ENCODE measurements around the gene GPR34. TPM values are rescaled to one million over a fixed set of nuclear protein-coding genes. Genes with fewer than 3 reads are reported as not detected.
A peak's percentile ranks its signal among the peaks of the same experiment; 100 is the strongest.

GPR34 gene
- total and polyA plus RNA-seq, 2 donors (not counting 1 experiment from before 2014, with no cell fraction given) = 0.21 TPM; not detected in 1

GRCh38 chrX:41707218-41707617 is 18.4 kb downstream of the GPR34 start:
- Histone ChIP-seq H3K79me2 (ENCODE audit: control insufficient read depth, insufficient read depth, low read length) (no peaks in the 10 kb centered on the region), H3K9me3 (ENCODE audit: control extremely low read depth in 1 of 3, control insufficient read depth in 2 of 3, insufficient read depth in 1 of 3, low read length in 2 of 3) (no peaks in the 10 kb centered on the region), H3K27me3 (replicated peaks in 1 of 4; ENCODE audit: control extremely low read depth in 1 of 4, control insufficient read depth in 3 of 4, insufficient read depth in 4 of 4, low read length in 3 of 4) (no peaks in the 10 kb centered on the region), H3K9ac (ENCODE audit: low read length) (no peak overlapping the region), H3K27ac (ENCODE audit: low read length in 2 of 2) (no peak overlapping the region), H3K4me1 (ENCODE audit: control insufficient read depth in 2 of 2, insufficient read depth in 2 of 2, low read length in 2 of 2) (peaks cover 43 to 48% of the 10 kb centered on the region in 2 donors), H2AFZ (ENCODE audit: insufficient read depth, low read depth, low read length, poor library complexity, severe bottlenecking) (no peak overlapping the region), H3K4me2 (replicated peaks; ENCODE audit: low read depth, low read length, poor library complexity, severe bottlenecking) (peak overlapping the region; percentile 9), H3K36me3 (replicated peaks in 1 of 2; ENCODE audit: control extremely low read depth in 1 of 2, control insufficient read depth in 1 of 2, extremely low read depth in 1 of 2, insufficient read depth in 2 of 2, low read length in 1 of 2) (no peaks in the 10 kb centered on the region), H3K4me3 (ENCODE audit: control extremely low read depth in 1 of 5, extremely low read depth in 1 of 5, insufficient read depth in 1 of 5, low read depth in 2 of 5, low read length in 4 of 5) (no peak overlapping the region), H4K20me1 (ENCODE audit: control insufficient read depth, insufficient read depth, low read length, poor library complexity, severe bottlenecking) (no peaks in the 10 kb centered on the region)
- Mint-ChIP-seq H3K27ac (peak overlapping the region; percentile 77), H3K4me1 (peaks cover 52% of the 10 kb centered on the region), H3K9me3 (ENCODE audit: insufficient read depth) (no peaks in the 10 kb centered on the region), H3K27me3 (no peaks in the 10 kb centered on the region), H3K4me3 (peak overlapping the region; percentile 72)
- WGBS (ENCODE audit: insufficient coverage) = no CpG with 5 or more reads among the region's 1 CpG
- peak; percentile 30 for DNase-seq
- intact Hi-C loops (cut with micrococcal nuclease) = loop anchor here (2.0 kb wide), 1 partner anchor 14 kb away; no protein-coding TSS in a partner anchor
- ChIA-PET CTCF (interaction anchor here (0.8 to 3.8 kb wide), 4 partner anchors 10 to 149 kb away, joined by 4 to 20 read pairs (median 10); no protein-coding TSS in a partner anchor), POLR2A (interaction anchor here (0.6 to 1.4 kb wide), 3 partner anchors 15 to 98 kb away, joined by 3 to 6 read pairs (median 3); no protein-coding TSS in a partner anchor)
- peak; percentile 18 for ATAC-seq (ENCODE audit: low read depth)
- TF ChIP-seq EZH2 (IDR thresholded peaks at IDR 0.05; ENCODE audit: borderline replicate concordance, insufficient read depth, low read depth, low read length, poor library complexity, severe bottlenecking) (no peak), CTCF (IDR thresholded peaks at IDR 0.05) (no peak)

GRCh38 chrX:41708486-41708885 is 19.7 kb downstream of the GPR34 start:
- H3K4me1 Mint-ChIP-seq = peaks cover 49% of the 10 kb centered on the region
- H3K27me3 Mint-ChIP-seq = no peaks in the 10 kb centered on the region
- no peaks in the 10 kb centered on the region for H3K27me3 ChIP-seq (replicated peaks in 1 of 4; ENCODE audit: control extremely low read depth in 1 of 4, control insufficient read depth in 3 of 4, insufficient read depth in 4 of 4, low read length in 3 of 4)
- ATAC-seq (ENCODE audit: low read depth) (no peak), DNase-seq (no peak)
- no peaks in the 10 kb centered on the region for H3K9me3 ChIP-seq (ENCODE audit: control extremely low read depth in 1 of 3, control insufficient read depth in 2 of 3, insufficient read depth in 1 of 3, low read length in 2 of 3)
- CTCF ChIA-PET = interaction anchor here (0.8 to 3.8 kb wide), 4 partner anchors 9 to 73 kb away, joined by 3 to 20 read pairs (median 10); no protein-coding TSS in a partner anchor
- no peak overlapping the region for H3K4me3 Mint-ChIP-seq
- H3K4me3 ChIP-seq (ENCODE audit: control extremely low read depth in 1 of 5, extremely low read depth in 1 of 5, insufficient read depth in 1 of 5, low read depth in 2 of 5, low read length in 4 of 5) = no peak overlapping the region
- H3K27ac ChIP-seq (ENCODE audit: low read length in 2 of 2) = no peak overlapping the region
- no peaks in the 10 kb centered on the region for H4K20me1 ChIP-seq (ENCODE audit: control insufficient read depth, insufficient read depth, low read length, poor library complexity, severe bottlenecking)
- TF ChIP-seq CTCF (IDR thresholded peaks at IDR 0.05) = no peak
- no peak for TF ChIP-seq EZH2 (IDR thresholded peaks at IDR 0.05; ENCODE audit: borderline replicate concordance, insufficient read depth, low read depth, low read length, poor library complexity, severe bottlenecking)
- H3K79me2 ChIP-seq (ENCODE audit: control insufficient read depth, insufficient read depth, low read length) = no peaks in the 10 kb centered on the region
- no peaks in the 10 kb centered on the region for H3K9me3 Mint-ChIP-seq (ENCODE audit: insufficient read depth)
- POLR2A ChIA-PET = interaction anchor here (0.6 kb wide), 1 partner anchor 433 kb away, joined by 4 read pairs; no protein-coding TSS in a partner anchor
- H2AFZ ChIP-seq (ENCODE audit: insufficient read depth, low read depth, low read length, poor library complexity, severe bottlenecking) = no peak overlapping the region
- no peak overlapping the region for H3K27ac Mint-ChIP-seq
- no CpG with 5 or more reads among the region's 3 CpGs for WGBS (ENCODE audit: insufficient coverage)
- H3K9ac ChIP-seq (ENCODE audit: low read length) = no peak overlapping the region
- intact Hi-C loops (cut with micrococcal nuclease) = no loop called here
- H3K4me2 ChIP-seq (replicated peaks; ENCODE audit: low read depth, low read length, poor library complexity, severe bottlenecking) = no peak overlapping the region
- H3K36me3 ChIP-seq (replicated peaks in 1 of 2; ENCODE audit: control extremely low read depth in 1 of 2, control insufficient read depth in 1 of 2, extremely low read depth in 1 of 2, insufficient read depth in 2 of 2, low read length in 1 of 2) = no peaks in the 10 kb centered on the region
- H3K4me1 ChIP-seq (ENCODE audit: control insufficient read depth in 2 of 2, insufficient read depth in 2 of 2, low read length in 2 of 2) = peaks cover 43 to 44% of the 10 kb centered on the region in 2 donors

Data from B cell (primary cell).